Sciatic nerve (tissue), 2 donors: ENCODE measurements around the gene DIP2B. TPM values are rescaled to one million over a fixed set of nuclear protein-coding genes. Genes with fewer than 3 reads are reported as not detected.

Experiments
- ATAC-seq: fragments of 200-7000 bp; cut with Tn5 transposase; one replicate; pipeline ENCODE4 v1.9.1; 2020; ENCODE audit warnings: mild to moderate bottlenecking, moderate library complexity
- DNase-seq: peaks from one replicate; pipeline ENCODE4 v3.0.0-alpha.2; 2020; ENCODE audit warnings: low spot score
- intact Hi-C: fragments of 100-400 bp; cut with DNase I; formaldehyde crosslinking; loops from one replicate; pipeline ENCODE4 v1.14.2; 2022
- total RNA-seq: library from RNA; stranded (reverse); fragmentation: NEBNext Ultra II Directional; extraction: Animal tissue kit (Norgen Biotek cat#: 25700); gene quantifications from one replicate; pipeline ENCODE4 v1.2.1, GENCODE V29; 2021
- donor health status: DM: no; HTN: no; CAD: no.
- donor health status: DM: no; HTN: no; CAD: no.

The DIP2B gene
- total RNA-seq, 1 donor from 2014 or later = 47.4 TPM

GRCh38 chr12:50620978-50621360, 116.2 kb downstream of the DIP2B start:
- DNase-seq = no peak
- no peak for ATAC-seq
- intact Hi-C loops = no loop called here

- peak; percentile 77 for ATAC-seq
Observed at GRCh38 chr12:50621399-50622300, 116.9 kb downstream of the DIP2B start.

GRCh38 chr12:50625029-50625925, 120.5 kb downstream of the DIP2B start:
- intact Hi-C loops = no loop called here
- ATAC-seq = no peak
- no peak for DNase-seq

More at GRCh38 chr12:50621399-50622300, 116.9 kb downstream of the DIP2B start:
- DNase-seq = no peak
- intact Hi-C loops = no loop called here

- intact Hi-C loops = no loop called here
- no peak for ATAC-seq
Observed at GRCh38 chr12:50626026-50626425, 121.2 kb downstream of the DIP2B start.

GRCh38 chr12:50627491-50627890, 122.7 kb downstream of the DIP2B start:
- ATAC-seq (no peak), DNase-seq (no peak)
- intact Hi-C loops = no loop called here

More at GRCh38 chr12:50626026-50626425, 121.2 kb downstream of the DIP2B start:
- no peak for DNase-seq

- intact Hi-C loops = no loop called here
- DNase-seq = no peak
- ATAC-seq = no peak
Observed at GRCh38 chr12:50628394-50628793, 123.6 kb downstream of the DIP2B start.

- intact Hi-C loops = loop anchor here (2.0 kb wide), 1 partner anchor 129 kb away; the partner anchor contains the start of gene DIP2B
- DNase-seq = no peak
- ATAC-seq = peak; percentile 65
Observed at GRCh38 chr12:50633955-50634354, 129.2 kb downstream of the DIP2B start.

GRCh38 chr12:50634379-50634778, 129.6 kb downstream of the DIP2B start:
- intact Hi-C loops = loop anchor here (2.0 kb wide), 1 partner anchor 130 kb away; the partner anchor contains the start of gene DIP2B
- peak; percentile 9 for ATAC-seq
- DNase-seq = no peak

- intact Hi-C loops = loop anchor here (2.0 to 5.0 kb wide), 2 partner anchors 131 to 1022 kb away; partner anchors contain the start of gene DIP2B
- DNase-seq = no peak
- no peak for ATAC-seq
Observed at GRCh38 chr12:50635364-50635763, 130.6 kb downstream of the DIP2B start.

- ATAC-seq (no peak), DNase-seq (no peak)
- intact Hi-C loops = loop anchor here (2.0 to 5.0 kb wide), 2 partner anchors 131 to 1021 kb away; partner anchors contain the start of gene DIP2B
Observed at GRCh38 chr12:50635857-50636256, 131.1 kb downstream of the DIP2B start.

GRCh38 chr12:50636505-50636904, 131.7 kb downstream of the DIP2B start:
- peak; percentile 11 for ATAC-seq
- no peak for DNase-seq
- intact Hi-C loops = loop anchor here (5.0 kb wide), 1 partner anchor 1021 kb away; no protein-coding TSS in a partner anchor

- intact Hi-C loops = loop anchor here (5.0 kb wide), 1 partner anchor 1019 kb away; no protein-coding TSS in a partner anchor
- ATAC-seq = peak; percentile 63
- DNase-seq = no peak
Observed at GRCh38 chr12:50637870-50638481, 133.2 kb downstream of the DIP2B start.

- DNase-seq (no peak), ATAC-seq (no peak)
- intact Hi-C loops = loop anchor here (5.0 kb wide), 1 partner anchor 1019 kb away; no protein-coding TSS in a partner anchor
Observed at GRCh38 chr12:50638482-50638880, 133.7 kb downstream of the DIP2B start.

GRCh38 chr12:50639721-50640120, 134.9 kb downstream of the DIP2B start:
- DNase-seq (no peak), ATAC-seq (no peak)
- intact Hi-C loops = loop anchor here (5.0 kb wide), 1 partner anchor 1018 kb away; no protein-coding TSS in a partner anchor

GRCh38 chr12:50640321-50640939, 135.6 kb downstream of the DIP2B start:
- intact Hi-C loops = no loop called here
- ATAC-seq (no peak), DNase-seq (no peak)

- intact Hi-C loops = no loop called here
- ATAC-seq (no peak), DNase-seq (no peak)
Observed at GRCh38 chr12:50641566-50641965, 136.8 kb downstream of the DIP2B start.

GRCh38 chr12:50642035-50642451, 137.3 kb downstream of the DIP2B start:
- ATAC-seq (no peak), DNase-seq (no peak)
- intact Hi-C loops = no loop called here

- ATAC-seq (no peak), DNase-seq (no peak)
- intact Hi-C loops = no loop called here
Observed at GRCh38 chr12:50642761-50643160, 138.0 kb downstream of the DIP2B start.
